GM11168 (cell line): Measurements from ENCODE around the gene BBS7.

Experiments used
- in situ Hi-C: fragments of 300-500 bp; cut with MboI; formaldehyde crosslinking; loops from one replicate; pipeline ENCODE4 v1.12.0; 2022; ENCODE audit warnings: low sequenced_read_pairs; ENCODE audit not compliant: unreplicated experiment

Gene BBS7, protein sequence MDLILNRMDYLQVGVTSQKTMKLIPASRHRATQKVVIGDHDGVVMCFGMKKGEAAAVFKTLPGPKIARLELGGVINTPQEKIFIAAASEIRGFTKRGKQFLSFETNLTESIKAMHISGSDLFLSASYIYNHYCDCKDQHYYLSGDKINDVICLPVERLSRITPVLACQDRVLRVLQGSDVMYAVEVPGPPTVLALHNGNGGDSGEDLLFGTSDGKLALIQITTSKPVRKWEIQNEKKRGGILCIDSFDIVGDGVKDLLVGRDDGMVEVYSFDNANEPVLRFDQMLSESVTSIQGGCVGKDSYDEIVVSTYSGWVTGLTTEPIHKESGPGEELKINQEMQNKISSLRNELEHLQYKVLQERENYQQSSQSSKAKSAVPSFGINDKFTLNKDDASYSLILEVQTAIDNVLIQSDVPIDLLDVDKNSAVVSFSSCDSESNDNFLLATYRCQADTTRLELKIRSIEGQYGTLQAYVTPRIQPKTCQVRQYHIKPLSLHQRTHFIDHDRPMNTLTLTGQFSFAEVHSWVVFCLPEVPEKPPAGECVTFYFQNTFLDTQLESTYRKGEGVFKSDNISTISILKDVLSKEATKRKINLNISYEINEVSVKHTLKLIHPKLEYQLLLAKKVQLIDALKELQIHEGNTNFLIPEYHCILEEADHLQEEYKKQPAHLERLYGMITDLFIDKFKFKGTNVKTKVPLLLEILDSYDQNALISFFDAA

DNA sequence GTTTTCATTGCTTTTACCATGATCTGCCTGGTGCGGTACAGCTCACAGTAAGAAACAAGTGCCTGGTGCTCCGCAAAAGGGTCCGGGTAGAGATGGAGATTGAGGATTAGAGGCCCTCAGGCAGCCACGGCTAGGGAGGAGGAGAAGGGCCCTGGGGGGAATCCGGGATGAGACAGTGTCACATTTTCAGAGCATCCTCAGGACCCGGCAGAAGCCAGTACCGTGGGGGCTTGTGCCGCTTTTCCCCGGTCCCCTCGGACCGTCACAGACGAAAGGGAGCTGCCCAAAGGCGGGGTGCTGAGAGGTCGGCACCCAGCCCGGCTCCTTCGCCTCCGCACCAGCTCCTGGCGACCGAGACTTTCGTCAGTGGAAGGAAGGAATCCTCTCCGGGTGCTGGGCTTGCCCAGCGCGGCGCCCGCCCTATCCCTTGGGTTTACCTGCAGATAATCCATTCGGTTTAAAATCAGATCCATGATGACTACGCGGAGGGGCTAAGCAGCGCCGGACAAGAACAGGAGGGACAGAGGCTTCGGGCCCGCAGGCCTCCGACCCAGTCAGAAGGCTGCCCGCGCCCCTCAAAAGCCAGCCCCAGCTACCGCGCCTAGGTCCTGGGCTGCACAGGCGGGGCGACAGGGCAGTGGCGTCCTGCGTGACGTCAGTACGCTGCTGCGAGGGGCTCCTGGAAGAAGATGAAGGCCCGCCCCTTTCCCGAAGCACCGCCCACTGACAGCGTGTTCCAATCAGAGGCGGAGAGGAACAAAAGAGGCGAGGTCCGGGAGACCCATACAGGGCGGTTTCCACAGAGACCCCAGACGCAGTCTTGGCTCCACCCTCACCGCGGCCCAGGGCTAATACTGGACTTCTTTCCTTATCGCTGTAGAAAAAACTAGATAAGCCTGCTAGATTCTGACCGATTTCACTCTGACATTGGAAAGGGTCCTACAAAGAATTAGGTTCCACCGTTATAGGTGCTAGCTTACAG is at the start of gene BBS7:
TSS of gene BBS7 (minus strand) at position 634 of the 982 bp plus-strand sequence. CDS start at position 473, 161 bp downstream.
- in situ Hi-C loops, result no loop called here

DNA sequence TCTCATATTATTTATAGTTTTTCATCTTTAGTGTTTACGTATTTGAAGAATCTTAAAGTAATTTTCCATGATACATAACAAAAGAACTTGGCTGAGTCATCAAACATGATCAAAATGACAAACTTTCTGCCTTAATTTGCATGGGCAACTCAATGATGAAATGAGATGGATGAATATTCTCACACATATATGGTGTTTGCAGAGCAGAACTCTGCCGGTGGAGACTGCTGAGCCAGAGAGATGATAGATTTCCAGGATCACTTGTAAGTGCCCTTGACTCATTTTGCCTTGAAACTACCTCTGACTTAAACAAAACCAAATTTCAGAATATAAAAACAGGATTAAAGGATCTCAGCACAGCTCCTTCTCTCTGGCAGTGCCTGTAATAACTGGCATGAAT is 43.4 kb upstream of the BBS7 start:
- in situ Hi-C loops, result loop anchor here (25.0 kb wide), 1 partner anchor 649 kb away; no protein-coding TSS in a partner anchor

DNA sequence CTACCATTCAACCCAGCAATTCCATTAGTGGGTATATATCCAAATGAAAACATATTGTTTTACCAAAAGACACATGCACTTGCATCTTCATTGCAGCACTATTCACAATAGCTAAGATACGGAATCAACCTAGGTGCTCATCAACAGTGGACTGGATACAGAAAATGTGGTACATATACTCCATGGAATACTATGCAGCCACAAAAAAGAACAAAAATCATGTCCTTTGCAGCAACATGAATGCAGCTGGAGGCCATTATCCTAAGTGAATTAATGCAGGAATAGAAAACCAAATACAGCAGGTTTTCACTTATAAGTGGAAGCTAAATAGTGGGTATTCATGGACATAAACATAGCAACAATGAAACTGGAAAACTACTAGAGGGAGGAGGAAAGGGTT is 38.1 kb upstream of the BBS7 start:
- in situ Hi-C loops, result loop anchor here (25.0 kb wide), 1 partner anchor 654 kb away; no protein-coding TSS in a partner anchor

DNA sequence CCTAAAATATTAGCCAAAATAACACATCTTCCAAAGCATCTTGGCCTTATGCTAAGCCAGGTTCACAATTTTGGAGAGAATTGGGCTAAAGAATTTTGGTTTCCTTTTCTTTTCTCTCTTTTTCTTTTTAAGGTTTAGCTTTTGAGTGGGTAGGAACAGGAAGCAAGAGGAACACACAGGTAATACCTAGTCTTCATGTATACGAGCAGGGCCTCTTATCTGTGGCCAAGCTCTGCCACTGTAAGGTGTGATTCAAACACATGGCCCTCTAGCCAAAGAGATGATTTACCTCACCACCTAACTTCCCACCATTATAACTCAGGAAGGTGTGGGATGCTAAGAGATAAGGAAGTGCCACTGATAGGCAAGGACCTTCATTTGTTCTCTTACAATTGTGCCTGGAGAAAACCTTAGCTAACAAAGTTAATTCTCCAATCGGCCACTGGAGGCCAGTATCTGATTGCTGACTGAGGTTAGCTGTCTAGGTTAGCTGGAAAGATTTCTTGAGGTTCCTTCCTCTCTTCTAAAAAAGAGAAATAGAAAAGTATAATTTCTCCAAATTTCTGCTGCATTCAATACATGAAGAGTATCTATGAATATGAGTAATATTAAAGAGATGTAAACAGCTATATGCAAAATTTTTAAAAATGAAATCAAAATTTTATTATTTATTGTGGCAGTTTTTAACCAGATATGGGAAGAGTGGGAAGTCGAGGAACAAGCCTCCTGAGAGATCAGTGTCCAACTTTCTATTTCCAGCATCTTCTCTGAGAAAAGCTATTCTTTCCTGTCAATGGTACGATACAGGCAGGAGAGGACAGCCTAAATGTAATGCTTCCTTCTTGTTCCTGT is 30.1 kb upstream of the BBS7 start:
- in situ Hi-C loops, result loop anchor here (25.0 kb wide), 1 partner anchor 662 kb away; no protein-coding TSS in a partner anchor

DNA sequence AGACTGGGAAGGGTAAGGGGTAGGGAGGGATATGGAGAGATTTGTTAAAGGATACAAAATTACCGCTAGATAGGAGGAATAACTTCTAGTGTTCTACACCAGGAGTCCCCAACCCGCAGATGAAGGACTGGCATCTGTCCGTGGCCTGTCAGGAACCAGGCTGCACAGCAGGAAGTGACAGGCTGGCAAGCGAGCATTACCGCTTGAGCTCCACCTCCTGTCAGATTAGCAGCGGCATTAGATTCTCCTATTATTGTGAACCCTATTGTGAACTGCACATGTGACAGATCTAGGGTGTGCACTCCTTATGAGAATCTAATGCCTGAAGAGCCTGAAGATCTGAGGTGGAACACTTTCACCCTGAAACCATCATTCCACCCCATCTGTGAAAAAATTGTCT is 27.9 kb upstream of the BBS7 start:
- in situ Hi-C loops, result no loop called here

DNA sequence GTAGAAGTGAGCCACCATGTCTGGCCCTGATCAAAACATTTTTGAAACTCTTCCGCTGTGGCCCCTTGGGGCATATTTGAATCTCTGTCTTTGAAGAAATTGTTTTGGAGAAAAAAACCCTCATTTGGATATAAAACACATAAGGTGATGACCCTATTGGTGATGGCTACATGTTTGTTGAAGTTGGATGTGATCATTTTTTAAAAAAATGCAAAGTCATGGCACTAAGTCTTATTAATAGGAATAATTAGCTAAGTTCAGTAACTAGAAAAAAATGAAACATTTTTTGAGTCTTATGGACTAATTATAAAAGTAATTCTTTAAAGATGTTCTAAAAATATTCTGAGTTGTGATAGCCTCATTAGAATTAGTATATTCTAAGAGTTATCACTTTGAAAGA is 17.9 kb upstream of the BBS7 start:
- in situ Hi-C loops, result no loop called here

DNA sequence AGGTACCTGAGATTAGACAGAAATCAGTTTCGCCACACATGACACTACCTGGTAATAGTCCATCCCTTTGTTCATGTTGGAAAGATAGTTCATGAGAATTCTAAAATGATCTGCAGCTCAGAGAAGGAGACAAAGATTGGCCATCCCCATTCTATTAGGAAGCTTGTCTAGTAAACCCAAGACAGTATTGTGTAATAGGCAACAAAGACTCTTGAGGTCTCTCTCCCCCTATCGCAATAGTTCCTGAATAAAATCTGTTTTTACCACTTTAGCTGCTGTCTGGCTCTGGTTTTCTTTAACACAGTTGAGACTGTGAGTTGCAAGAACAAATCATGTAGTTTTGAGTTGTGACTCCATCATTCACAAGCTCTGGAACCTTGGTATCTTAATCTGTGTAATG is 14.8 kb upstream of the BBS7 start:
- in situ Hi-C loops, result no loop called here

DNA sequence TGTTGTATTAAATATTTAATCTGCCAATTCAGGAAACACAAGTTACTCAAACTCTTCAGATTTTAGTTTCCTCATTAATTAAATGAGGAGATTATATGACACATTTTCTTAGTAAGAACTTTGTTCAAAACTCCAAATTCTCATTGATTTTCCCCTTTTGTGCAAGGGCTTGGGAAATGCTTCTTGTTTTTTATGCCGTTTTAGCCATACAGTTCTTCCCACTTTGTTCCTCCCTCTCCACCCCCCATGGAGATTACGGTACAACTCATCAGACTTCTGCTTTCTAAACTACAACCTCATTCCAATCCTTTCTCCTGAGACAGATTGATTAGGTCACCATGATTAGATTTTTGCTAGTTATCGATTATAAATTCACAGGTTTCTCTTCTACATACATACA is 10.9 kb upstream of the BBS7 start:
- in situ Hi-C loops, result no loop called here

DNA sequence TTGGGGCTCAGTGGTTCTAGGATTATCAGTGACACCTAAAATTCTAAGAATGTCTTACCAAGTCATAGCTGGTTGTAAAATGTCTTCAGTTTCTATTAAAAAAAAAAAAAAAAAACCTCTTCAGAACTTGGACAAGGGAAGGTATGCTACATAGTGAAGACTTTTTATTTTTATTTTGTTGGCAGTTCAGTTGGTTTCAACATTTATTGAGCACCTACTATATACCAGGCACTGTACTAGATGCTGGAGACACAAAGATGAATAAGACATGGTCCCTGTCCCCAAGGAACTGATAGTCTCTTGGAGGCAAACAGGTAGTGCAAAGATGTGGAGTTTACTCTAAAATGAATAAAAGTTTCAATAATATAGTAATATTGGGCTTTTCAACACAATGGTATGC is 8.9 kb upstream of the BBS7 start:
- in situ Hi-C loops, result no loop called here

DNA sequence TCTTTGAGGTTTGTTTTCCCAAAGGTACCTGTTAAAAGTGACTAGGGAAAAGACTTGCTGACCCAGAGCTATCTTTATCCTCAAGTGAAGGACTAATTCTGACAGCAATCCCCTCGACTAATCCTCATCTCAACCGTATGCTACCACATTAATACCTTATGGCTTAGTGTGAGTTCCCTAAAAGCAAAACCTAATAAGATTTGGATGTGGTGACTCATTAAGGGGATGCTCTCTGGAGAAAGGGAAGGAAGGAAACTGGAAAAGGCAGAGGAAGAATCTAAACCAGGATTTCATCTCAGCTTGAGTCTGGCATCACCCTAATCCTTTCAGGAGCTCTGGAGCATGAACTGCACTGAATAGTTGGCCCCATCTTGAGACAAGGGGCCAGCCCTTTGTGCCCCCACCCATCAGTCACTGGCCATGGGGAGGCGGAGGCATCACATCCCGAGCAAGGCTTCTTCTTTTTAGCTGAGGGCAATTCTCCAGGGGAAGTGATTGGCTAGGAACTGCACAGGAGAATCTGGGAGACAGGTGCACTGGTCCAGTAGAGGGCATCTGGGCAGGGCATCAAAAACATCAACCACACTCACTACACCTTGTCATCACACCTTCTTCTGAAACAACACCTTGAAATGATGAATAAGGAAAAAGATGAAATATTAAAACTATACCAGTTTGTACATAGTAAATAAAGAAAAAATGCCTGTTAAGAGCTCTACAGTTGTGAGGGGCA is 6.9 kb upstream of the BBS7 start:
- in situ Hi-C loops, result no loop called here

DNA sequence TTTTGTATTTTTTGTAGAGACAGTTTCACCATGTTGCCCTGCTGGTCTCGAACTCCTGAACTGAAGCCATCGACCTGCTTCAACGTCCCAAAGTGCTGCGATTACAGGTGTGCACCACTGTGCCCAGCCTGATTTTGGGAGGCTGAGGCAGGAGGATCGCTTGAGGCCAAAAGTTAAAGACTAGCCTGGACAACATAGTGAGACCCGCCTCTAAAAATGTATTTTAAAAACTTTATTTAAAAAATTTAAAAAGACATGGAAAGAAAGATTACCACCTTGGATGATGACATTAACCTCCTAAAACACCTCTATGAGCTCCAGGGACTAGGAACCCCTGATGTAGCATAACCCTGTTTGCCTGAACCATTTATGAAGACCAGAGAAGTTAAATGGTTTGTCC is 5.8 kb upstream of the BBS7 start:
- in situ Hi-C loops, result no loop called here

DNA sequence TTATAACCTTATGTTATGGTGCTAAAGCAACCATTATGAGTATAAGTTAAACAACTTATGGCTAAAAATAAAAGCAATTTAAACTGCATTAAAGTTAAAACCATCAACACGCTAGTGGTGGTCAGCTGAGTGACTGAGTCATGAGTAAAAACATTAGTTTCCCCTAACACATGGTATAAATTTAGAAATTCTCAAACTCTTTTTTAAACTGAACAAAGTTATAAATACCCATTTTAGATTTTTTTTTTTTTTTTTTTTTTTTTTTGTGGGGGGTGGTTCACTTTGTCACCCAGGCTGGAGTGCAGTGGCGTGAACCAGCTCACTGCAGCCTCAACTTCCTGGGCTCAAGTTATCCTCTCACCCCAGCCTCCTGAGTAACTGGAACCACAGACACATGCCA is 5.4 kb upstream of the BBS7 start:
- in situ Hi-C loops, result no loop called here

DNA sequence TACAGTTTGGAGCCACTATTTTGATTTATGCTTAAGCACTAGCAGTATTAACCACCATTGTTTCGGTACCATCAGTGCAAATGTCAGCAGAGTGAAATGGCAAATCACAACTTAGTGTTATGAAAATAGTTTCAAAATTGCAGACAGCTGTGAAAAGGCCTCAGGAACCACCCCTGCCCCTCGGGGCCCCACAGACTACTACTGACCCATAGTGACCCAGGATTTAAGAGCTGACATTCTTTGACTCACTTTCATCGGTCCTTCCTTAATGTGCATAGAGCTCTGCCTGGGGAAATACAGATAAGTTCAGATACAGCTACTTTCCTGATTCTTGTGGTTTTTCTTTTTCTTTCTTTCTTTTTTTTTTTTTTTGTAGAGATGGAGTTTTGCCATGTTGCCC is 3.3 kb upstream of the BBS7 start:
- in situ Hi-C loops, result no loop called here

DNA sequence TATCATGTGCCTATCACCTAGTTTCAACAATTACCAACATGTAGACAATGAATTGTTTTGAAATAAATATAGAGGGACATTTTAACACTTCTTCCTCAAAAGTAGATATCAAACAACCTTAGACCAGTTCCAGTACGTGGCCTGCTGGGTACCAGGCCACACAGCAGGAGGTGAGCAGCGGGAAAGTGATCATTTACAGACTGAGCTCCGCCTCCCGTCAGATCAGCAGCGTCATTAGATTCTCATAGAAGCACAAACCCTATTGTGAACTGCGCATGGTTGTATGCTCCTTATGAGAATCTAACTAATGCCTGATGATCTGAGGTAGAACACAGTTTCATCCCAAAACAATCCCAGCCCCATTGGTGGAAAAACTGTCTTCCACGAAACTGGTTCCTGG is 6.5 kb downstream of the BBS7 start:
- in situ Hi-C loops, result no loop called here

DNA sequence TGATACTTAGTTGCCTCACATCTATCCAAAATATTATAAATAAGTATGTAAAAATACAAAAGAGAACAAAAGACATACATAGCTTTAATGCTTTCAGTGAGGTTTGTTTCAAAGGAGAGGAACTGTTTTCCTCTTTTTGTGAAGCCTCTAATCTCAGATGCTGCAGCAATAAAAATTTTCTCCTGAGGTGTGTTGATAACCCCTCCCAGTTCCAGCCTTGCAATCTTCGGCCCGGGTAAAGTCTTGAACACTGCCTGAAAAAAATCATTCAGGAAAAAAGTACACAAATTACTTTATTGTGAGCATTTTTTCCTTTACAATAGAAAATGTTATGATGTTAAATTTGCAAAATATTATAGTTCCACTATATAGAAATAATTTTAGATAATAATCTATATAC is 8.8 kb downstream of the BBS7 start:
- in situ Hi-C loops, result no loop called here

DNA sequence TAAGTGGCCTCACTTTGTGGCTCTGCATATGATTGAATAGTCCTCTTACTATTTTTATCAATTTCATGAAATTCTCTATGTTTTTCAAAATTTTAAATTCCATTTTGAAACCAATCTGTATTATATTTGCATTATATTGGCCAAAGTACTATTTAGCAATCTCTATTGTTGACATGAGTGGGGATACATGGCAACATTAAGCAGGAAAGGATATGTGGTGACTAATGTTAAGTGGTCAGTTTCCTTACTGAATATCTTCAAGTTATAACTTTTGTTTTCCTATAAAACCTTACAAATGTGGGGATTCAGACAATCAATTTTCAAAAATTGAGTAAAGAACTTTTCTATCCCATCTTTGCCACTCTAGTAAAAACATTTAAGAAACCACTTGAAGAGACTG is 10.2 kb downstream of the BBS7 start:
- in situ Hi-C loops, result no loop called here

DNA sequence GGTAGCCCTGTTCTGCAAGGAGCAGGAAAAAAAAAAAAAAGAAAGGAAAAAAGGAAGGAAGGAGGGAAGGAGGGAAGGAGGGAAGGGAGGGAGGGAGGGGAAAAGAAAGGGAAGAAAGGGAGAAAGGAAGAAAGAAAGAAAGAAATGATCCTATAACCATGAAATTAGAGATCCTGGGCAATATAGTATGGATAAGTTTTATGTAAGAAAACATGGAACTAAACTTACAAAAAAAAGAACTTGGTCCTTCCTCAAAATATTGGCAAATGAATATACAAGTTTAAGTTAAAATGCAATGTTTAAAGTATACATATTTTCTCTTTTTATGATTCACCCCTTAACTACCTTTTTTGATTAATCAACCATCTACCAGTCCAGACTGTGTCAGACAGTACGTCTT is 18.9 kb downstream of the BBS7 start:
- in situ Hi-C loops, result no loop called here

DNA sequence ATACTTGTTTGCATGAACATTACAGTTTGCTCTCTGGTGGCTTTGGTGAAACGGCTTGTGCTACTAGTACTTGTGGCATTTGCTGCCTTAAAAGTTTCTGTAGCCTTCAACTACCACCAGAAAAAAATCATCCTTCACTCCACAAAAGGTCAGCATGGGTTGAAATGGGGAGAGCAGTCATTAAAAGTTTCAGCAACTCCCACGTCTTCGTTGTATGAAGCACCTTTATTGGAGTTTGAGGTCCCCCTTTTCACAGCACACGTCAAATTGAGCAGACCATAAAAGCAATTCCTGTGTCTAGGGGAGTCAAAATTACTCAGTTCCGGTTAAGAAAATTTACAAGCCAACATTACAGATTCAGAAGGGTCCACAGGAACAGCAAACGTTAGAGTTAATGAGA is 23.6 kb downstream of the BBS7 start:
- in situ Hi-C loops, result no loop called here

DNA sequence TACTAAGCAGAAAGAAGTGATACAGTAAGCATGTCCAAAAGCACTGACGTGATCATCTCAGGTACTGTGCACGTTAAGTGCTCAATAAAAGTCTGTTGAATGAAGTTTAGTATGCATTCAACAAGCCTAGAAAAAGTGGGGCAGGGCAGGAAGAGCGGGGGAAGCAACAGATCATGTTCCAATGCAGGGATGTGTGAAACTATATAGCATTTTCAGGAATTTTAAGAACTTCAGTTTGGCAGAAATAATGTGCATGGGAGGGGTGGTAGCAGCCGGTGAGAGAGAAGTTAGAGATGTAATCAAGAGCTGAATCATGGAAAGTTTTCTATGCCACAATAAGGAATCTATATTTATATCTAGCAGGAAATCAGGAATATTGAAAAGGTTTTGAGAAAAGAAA is 27.4 kb downstream of the BBS7 start:
- in situ Hi-C loops, result no loop called here
